NCI-H2107 treated with DMSO at 0.1 percent for 48 hours (cell line): ENCODE data around the gene HNRNPH3.
"Not testable (repeated sequence)": the region's sequence is repeated elsewhere in the genome, so short reads cannot be mapped to it uniquely, and the experiment has no call there.

ENCODE experiments used
- DNase-seq: peaks from one replicate; lab custom pipeline; 2025; ENCODE audit not compliant: unreplicated experiment; lab: John Stamatoyannopoulos, UW

Gene HNRNPH3

GRCh38 chr10:68331455-68332258 is at the start of gene HNRNPH3:
TSS of gene HNRNPH3 (plus strand) at chr10:68332064. CDS start at chr10:68337222, 5,158 bp downstream.
- DNase-seq: peak; percentile 79

- no peak for DNase-seq
These were observed 47.5 kb upstream of the HNRNPH3 start for GRCh38 chr10:68284062-68285001.

GRCh38 chr10:68288717-68289116 is 43.1 kb upstream of the HNRNPH3 start:
- no peak for DNase-seq

- no peak for DNase-seq
These were observed 41.1 kb upstream of the HNRNPH3 start for GRCh38 chr10:68290736-68291135.

- no peak for DNase-seq
These were observed 34.8 kb upstream of the HNRNPH3 start for GRCh38 chr10:68296843-68297663.

- DNase-seq: no peak
These were observed 30.6 kb upstream of the HNRNPH3 start for GRCh38 chr10:68301301-68301700.

- peak; percentile 29 for DNase-seq
These were observed 29.9 kb upstream of the HNRNPH3 start for GRCh38 chr10:68301790-68302502.

GRCh38 chr10:68302503-68302823 is 29.4 kb upstream of the HNRNPH3 start:
- DNase-seq: no peak

GRCh38 chr10:68302871-68303270 is 29.0 kb upstream of the HNRNPH3 start:
- DNase-seq: no peak

- no peak for DNase-seq
These were observed 27.9 kb upstream of the HNRNPH3 start for GRCh38 chr10:68303849-68304412.

- DNase-seq: no peak
These were observed 26.0 kb upstream of the HNRNPH3 start for GRCh38 chr10:68305854-68306253.

- no peak for DNase-seq
These were observed 21.3 kb upstream of the HNRNPH3 start for GRCh38 chr10:68310531-68310930.

- DNase-seq: not testable (repeated sequence)
These were observed 16.9 kb upstream of the HNRNPH3 start for GRCh38 chr10:68314930-68315329.

- DNase-seq: no peak
These were observed 16.3 kb upstream of the HNRNPH3 start for GRCh38 chr10:68315582-68315981.

GRCh38 chr10:68318331-68319059 is 13.4 kb upstream of the HNRNPH3 start:
- DNase-seq: no peak

GRCh38 chr10:68324396-68324795 is 7.5 kb upstream of the HNRNPH3 start:
- not testable (repeated sequence) for DNase-seq

- DNase-seq: peak; percentile 79
These were observed 3.7 kb upstream of the HNRNPH3 start for GRCh38 chr10:68327889-68328786.

GRCh38 chr10:68329506-68329861 is 2.4 kb upstream of the HNRNPH3 start:
- DNase-seq: no peak
